B cell (primary cell): Measurements from ENCODE around the gene RANBP3.

Experiments used
- CTCF ChIP-seq: fragments of 200-600 bp; IDR thresholded peaks from one replicate; pipeline ENCODE4 v1.8.0; 2022; ENCODE audit warnings: antibody characterized with exemption, mild to moderate bottlenecking
- EZH2 ChIP-seq: IDR thresholded peaks from 2 replicates; pipeline ENCODE4 v1.6.1; 2012; ENCODE audit warnings: borderline replicate concordance, low read depth, mild to moderate bottlenecking, moderate library complexity, low read length; ENCODE audit not compliant: insufficient read depth, poor library complexity, severe bottlenecking

- no peak for TF ChIP-seq CTCF
- no peak for TF ChIP-seq EZH2
These were observed 939 bp upstream of the RANBP3 start for GRCh38 chr19:5978606-5979552.
